Left ventricle myocardium superior (tissue), 1 donor: ENCODE measurements around the gene ZSWIM5. TPM values are rescaled to one million over a fixed set of nuclear protein-coding genes. Genes with fewer than 3 reads are reported as not detected.
"Not testable (repeated sequence)": the region's sequence is repeated elsewhere in the genome, so short reads cannot be mapped to it uniquely, and the experiment has no call there.

Experiments
- ATAC-seq: fragments of 200-7000 bp; cut with Tn5 transposase; one replicate; pipeline ENCODE4 v1.9.1; 2020; ENCODE audit warnings: mild to moderate bottlenecking, moderate library complexity
- DNase-seq: peaks from one replicate; pipeline ENCODE4 v3.0.0-alpha.2; 2020
- intact Hi-C: fragments of 100-400 bp; cut with micrococcal nuclease; formaldehyde crosslinking; loops from one replicate; pipeline ENCODE4 v1.11.0; 2022
- total RNA-seq: library from RNA; stranded (reverse); fragmentation: NEBNext Ultra II Directional; extraction: Animal tissue kit (Norgen Biotek cat#: 25700); gene quantifications from one replicate; pipeline ENCODE4 v1.2.1, GENCODE V29; 2021
- donor health status: DM: no; HTN: yes; CAD: no; lungs with severe emphysema.

Gene ZSWIM5
- total RNA-seq, 1 donor from 2014 or later, result 0.84 TPM

DNA sequence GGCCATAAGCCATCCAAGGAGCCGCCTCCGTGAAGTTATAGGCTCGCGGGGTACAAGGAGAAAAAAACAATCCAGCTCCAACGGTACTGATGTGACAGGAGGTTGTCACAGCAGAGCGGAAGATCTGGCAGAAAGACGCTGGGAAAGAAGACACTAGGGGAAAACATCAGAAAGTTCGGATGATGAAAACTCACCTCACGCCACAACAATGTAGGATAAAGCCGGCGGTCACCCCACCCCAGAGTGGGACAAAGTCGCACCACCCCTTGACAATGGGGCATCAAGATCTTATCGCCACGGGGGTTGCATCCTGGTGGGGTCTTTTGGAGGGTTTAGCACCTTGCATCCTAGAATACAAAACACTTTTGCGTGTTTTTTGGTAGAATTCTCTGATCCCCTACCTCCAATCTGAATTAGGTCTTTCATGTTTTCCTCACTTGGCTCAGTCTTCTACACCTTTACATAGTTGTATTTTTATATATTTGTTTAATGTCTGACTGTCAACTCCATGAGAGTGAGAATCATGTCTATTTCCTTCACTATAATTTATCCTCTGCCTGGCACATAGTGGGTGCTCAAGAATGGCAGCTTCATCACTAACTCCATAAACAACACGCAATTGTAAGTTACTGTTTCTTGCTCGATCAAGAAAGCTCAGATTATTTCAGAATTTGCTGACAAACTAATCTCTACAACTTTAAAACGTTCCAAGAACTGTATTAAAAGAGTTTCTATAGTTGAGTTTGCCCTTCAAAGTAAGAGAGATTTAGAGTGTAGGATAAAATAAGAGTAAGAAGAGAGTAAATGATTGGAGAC lies 611 bp upstream of the ZSWIM5 start:
- intact Hi-C loops, result no loop called here
- DNase-seq (no peak), ATAC-seq (no peak)

DNA sequence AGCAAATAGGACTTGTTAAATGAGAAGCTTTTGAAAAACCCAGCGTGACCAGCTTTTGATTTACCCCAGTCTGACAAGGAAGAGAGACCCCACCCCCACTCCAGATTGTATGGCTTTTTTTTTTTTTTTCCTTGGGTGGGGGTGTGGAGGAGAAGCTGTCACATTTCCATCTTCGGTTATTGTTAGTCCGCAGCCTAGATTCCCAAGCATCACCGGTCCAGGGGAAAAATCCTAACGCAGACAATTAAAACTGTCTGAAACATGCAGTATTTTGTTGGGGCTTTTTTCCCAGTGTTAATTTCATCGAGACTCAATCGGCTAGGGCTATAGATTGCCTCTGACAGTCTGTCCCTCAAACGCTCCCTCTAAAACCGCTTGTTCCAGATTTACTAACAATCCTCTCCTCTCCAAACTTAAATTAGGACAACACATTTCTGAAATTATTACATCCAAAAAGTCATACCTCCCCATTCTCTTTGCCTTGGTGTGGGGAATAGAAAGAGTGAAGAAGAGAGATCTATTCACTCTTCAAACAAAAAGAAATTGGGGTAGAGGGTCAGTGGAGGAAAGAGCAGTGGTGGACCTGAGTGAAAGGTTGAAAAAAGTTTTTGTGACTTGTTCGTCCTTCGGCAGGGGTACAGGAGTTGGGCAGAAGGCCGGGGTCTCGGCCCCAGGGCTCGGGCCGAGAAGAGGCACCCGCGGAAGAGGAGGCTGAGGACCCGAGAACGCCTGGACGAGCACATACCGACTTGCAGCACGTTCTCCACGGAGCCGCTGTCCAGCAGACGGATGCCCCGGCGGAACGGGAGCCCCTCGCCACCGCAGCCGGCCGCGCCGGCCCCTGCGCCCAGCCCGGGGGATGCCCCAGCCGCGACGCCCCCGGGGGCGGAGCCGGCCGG lies 1.1 kb downstream of the ZSWIM5 start:
- DNase-seq, result peak; percentile 61
- ATAC-seq, result no peak
- intact Hi-C loops, result no loop called here

- intact Hi-C loops, result no loop called here
- DNase-seq (no peak), ATAC-seq (no peak)
These were observed 5.4 kb downstream of the ZSWIM5 start for GRCh38 chr1:45200906-45201500.

DNA sequence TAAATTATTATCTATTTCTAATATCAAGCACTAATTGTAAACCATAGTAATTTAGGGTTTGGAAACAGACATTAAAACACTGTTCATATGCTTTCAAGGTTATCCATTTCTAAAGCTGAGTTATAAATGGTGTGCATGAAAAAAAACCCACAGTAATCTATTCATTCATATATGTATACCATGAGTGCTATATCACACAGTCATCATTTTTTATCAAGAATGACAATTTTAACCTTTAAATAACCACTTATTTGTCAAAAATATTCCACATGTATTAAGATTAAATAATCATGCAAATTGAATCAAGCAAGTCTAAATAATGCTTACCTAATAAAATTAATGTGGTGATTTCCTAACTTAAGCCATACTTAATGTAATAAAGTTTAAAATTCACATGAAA lies 6.0 kb downstream of the ZSWIM5 start:
- ATAC-seq (no peak), DNase-seq (no peak)
- intact Hi-C loops, result no loop called here

DNA sequence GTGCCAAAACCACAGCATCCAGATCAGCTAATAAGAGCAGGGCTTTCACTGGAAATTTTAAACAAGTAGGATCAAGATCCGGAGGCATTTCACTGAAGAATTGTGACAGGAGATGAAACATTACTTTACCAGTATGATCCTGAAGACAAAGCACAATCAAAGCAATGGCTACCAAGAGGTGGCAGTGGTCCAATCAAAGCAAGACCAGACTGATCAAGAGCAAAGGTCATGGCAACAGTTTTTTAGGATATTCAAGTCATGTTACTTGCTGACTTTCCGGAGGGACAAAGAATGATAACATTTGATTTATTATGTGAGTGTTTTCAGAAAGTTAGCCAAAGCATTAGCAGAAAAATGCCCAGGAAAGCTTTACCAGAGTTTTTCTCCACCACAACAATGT lies 8.2 kb downstream of the ZSWIM5 start:
- DNase-seq (no peak), ATAC-seq (no peak)
- intact Hi-C loops, result no loop called here

DNA sequence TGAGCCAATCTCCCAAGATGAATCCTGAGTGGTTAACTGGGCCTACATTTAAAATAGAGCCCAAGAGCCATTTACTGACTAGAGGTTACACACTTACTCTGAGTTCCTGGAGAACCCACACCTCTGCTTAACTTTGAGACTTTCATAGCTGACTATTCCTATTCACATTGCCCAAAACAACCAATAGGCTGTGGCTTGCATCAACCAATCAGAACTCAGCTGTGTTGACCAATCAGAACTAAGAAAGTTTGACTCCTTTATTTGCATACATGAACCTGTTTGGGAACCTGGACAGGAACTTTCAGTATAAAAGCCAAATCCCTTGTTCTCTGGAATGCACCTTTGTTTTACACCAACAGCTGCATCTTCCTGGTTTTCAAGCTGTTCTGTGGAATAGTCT lies 9.5 kb downstream of the ZSWIM5 start:
- intact Hi-C loops, result no loop called here
- DNase-seq, result no peak
- no peak for ATAC-seq

GRCh38 chr1:45191418-45191783 lies 15.0 kb downstream of the ZSWIM5 start:
- intact Hi-C loops, result no loop called here
- ATAC-seq, result no peak
- DNase-seq, result no peak

DNA sequence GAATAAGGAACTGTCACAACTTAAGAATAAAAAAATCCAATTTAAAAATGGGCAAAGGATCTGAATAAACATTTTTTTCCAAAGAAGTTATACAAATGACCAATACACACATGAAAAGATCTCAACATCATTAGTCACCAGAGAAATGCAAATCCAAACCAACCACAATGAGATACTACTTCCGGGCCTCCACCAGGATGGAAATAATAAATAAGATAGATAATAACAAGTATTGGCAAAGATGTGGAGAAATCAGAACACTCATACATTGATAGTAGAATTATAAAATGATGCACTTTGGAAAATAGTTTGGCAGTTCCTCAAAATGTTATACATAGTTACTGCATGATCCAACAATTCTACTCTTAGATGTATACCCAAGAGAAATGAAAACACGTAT lies 18.7 kb downstream of the ZSWIM5 start:
- DNase-seq (no peak), ATAC-seq (no peak)
- intact Hi-C loops, result no loop called here

DNA sequence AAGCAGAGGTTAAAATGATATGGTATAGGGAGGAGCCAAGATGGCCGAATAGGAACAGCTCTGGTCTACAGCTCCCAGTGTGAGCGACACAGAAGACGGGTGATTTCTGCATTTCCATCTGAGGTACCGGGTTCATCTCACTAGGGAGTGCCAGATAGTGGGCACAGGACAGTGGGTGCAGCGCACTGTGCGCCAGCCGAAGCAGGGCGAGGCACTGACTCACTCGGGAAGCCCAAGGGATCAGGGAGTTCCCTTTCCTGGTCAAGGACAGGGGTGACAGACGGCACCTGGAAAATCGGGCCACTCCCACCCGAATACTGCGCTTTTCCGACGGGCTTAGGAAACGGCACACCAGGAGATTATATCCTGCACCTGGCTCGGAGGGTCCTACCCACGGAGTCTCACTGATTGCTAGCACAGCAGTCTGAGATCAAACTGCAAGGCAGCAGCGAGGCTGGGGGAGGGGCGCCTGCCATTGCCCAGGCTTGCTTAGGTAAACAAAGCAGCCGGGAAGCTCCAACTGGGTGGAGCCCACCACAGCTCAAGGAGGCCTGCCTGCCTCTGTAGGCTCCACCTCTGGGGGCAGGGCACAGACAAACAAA lies 26.4 kb downstream of the ZSWIM5 start:
- intact Hi-C loops, ATAC-seq, DNase-seq: not testable (repeated sequence)

DNA sequence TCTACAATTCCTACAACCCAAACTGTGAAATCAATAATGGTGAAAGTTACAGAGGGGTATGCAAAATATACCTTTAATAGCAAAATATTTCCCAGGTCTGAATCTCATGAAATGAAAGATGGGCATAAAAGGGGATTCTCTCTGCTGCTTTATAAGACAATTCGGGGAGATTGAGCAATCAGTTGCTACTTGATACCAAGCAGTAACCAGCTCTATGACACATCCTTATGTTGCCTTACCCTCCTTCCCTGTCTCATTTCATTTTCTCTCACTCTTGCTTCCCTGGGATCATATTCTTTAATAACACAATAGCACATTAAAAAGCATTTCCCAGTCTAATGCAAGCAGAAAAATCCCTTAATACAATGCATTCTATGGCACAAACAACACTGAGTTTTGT lies 29.0 kb downstream of the ZSWIM5 start:
- intact Hi-C loops, result no loop called here
- no peak for ATAC-seq
- DNase-seq, result no peak

- intact Hi-C loops, result no loop called here
- DNase-seq (no peak), ATAC-seq (no peak)
These were observed 33.6 kb downstream of the ZSWIM5 start for GRCh38 chr1:45172764-45173163.

GRCh38 chr1:45172005-45172404 lies 34.4 kb downstream of the ZSWIM5 start:
- intact Hi-C loops, result no loop called here
- ATAC-seq (no peak), DNase-seq (no peak)

- intact Hi-C loops, result no loop called here
- DNase-seq (no peak), ATAC-seq (no peak)
These were observed 34.8 kb downstream of the ZSWIM5 start for GRCh38 chr1:45171575-45171974.

DNA sequence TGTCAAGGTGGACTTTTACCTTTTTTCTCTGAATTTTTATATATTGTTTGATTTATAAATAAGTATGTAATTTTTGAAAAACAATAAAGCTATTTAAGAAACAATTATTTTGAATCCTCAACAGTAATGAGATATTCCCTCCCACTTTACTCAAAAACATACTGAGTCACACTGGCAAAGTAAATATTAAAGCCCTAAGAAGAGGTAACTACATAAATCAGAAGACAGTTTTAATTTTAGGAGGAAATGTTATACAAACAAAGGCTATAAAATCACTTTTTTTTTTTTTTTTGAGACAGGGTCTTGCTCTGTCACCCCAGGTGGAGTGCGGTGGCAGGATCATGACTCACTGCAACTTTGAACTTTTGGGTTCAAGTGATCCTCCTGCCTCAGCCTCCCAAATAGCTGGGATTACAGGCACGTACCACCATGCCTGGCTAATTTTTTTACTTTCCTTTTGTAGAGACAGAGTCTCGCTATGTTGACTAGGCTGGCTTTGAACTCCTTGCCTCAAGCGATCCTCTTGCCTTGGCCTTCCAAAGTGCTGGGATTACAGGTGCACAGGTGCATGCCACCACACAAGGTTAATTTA lies 36.2 kb downstream of the ZSWIM5 start:
- ATAC-seq, result no peak
- intact Hi-C loops, result no loop called here
- DNase-seq, result no peak

- intact Hi-C loops, DNase-seq, ATAC-seq: not testable (repeated sequence)
These were observed 38.5 kb downstream of the ZSWIM5 start for GRCh38 chr1:45167947-45168346.

GRCh38 chr1:45164307-45164706 lies 42.1 kb downstream of the ZSWIM5 start:
- ATAC-seq, intact Hi-C loops, DNase-seq: not testable (repeated sequence)

DNA sequence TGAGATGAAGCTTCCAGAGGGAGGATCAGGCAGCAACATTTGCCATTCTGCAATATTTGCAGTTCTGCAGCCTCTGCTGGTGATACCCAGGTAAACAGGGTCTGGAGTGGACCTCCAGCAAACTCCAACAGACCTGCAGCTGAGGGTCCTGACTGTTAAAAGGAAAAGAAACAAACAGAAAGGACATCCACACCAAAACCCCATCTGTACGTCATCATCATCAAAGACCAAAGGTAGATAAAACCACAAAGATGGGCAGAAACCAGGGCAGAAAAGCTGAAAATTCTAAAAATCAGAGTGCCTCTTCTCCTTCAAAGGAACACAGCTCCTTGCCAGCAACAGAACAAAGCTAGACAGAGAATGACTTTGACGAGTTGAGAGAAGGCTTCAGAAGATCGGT lies 43.3 kb downstream of the ZSWIM5 start:
- ATAC-seq, DNase-seq, intact Hi-C loops: not testable (repeated sequence)

DNA sequence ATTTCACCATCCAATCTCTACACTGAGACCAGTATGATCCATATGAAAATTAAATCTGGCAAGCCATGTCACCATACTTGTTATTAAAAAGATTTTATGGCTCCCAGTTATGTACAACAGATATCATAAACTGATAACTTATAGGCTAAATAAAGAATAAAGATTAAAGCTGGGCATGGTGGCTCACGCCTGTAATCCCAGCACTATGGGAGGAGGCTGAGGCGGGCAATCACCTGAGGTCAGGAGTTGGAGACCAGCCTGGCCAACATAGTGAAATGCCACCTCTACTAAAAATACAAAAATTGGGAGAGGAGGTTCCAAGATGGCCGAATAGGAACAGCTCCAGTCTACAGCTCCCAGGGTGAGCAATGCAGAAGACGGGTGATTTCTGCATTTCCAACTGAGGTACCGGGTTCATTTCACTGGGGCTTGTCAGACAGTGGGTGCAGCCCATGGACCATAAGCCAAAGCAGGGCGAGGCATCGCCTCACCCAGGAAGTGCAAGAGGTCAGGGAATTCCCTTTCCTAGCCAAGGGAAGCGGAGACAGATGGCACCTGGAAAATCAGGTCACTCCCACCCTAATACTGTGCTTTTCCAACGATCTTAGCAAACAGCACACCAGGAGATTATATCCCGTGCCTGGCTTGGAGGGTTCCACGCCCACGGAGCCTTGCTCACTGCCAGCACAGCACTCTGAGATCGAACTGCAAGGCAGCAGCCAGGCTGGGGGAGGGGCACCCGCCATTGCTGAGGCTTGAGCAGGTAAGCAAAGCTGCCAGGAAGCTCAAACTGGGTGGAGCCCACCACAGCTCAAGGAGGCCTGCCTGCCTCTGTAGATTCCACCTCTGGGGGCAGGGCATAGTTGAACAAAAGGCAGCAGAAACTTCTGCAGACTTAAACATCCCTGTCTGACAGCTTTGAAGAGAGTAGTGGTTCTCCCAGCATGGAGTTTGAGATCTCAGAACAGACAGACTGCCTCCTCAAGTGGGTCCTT lies 44.1 kb downstream of the ZSWIM5 start:
- ATAC-seq, DNase-seq, intact Hi-C loops: not testable (repeated sequence)
